Activated T-helper 1 cell treated with anti-CD3 and anti-CD28 coated beads, Interleukin-12 subunit alpha, Interleukin-12 subunit beta, Interleukin-2, Interleukin-4 antibody, amounts not matched to agents 30 ng/mL and 10 ng/mL and 1 ng/mL, durations not matched to agents 14 hours and 24 hours and 36 hours (primary cell): ENCODE data around the gene ZNF614. TPM values are rescaled to one million over a fixed set of nuclear protein-coding genes. Genes with fewer than 3 reads are reported as not detected.
"Not testable (repeated sequence)": the region's sequence is repeated elsewhere in the genome, so short reads cannot be mapped to it uniquely, and the experiment has no call there.

Experiments
- DNase-seq: peaks from one replicate; pipeline ENCODE4 v3.0.0; 2021; ENCODE audit warnings: low spot score
- H3K27ac Mint-ChIP-seq: one replicate; pipeline ENCODE4 v1.8.0; 2021; ENCODE audit warnings: mild to moderate bottlenecking, mixed read lengths
- H3K27me3 Mint-ChIP-seq: one replicate; pipeline ENCODE4 v1.8.0; 2022; ENCODE audit warnings: mild to moderate bottlenecking, moderate library complexity, mixed read lengths; ENCODE audit not compliant: insufficient read depth
- H3K36me3 Mint-ChIP-seq: one replicate; pipeline ENCODE4 v1.8.0; 2021; ENCODE audit warnings: low read depth, mixed read lengths
- H3K4me1 Mint-ChIP-seq: one replicate; pipeline ENCODE4 v1.8.0; 2021; ENCODE audit warnings: low read depth, mixed read lengths
- H3K4me3 Mint-ChIP-seq: one replicate; pipeline ENCODE4 v1.8.0; 2021; ENCODE audit warnings: mild to moderate bottlenecking, moderate library complexity, mixed read lengths
- H3K9me3 Mint-ChIP-seq: one replicate; pipeline ENCODE4 v1.8.0; 2021; ENCODE audit warnings: mixed read lengths
- intact Hi-C: fragments of 100-400 bp; cut with micrococcal nuclease; formaldehyde crosslinking; loops from one replicate; pipeline ENCODE4 v1.15.1; 2024
- total RNA-seq: library from RNA; stranded (reverse); gene quantifications from 2 replicates; pipeline ENCODE4 v1.2.3, GENCODE V29; 2022

Gene ZNF614
- total RNA-seq, 1 donor from 2014 or later = 11.2 TPM

GRCh38 chr19:51980116-51980736 lies 48.0 kb downstream of the ZNF614 start:
- H3K4me1 Mint-ChIP-seq = peaks cover 3% of the 10 kb centered on the region
- no peak overlapping the region for H3K27ac Mint-ChIP-seq
- no peak overlapping the region for H3K4me3 Mint-ChIP-seq
- H3K27me3 Mint-ChIP-seq = no peaks in the 10 kb centered on the region
- peaks cover 50% of the 10 kb centered on the region for H3K36me3 Mint-ChIP-seq
- no peak for DNase-seq
- peaks cover 72% of the 10 kb centered on the region for H3K9me3 Mint-ChIP-seq
- intact Hi-C loops = no loop called here

GRCh38 chr19:51978882-51979281 lies 49.3 kb downstream of the ZNF614 start:
- Mint-ChIP-seq H3K27me3 (no peaks in the 10 kb centered on the region), H3K36me3 (peaks cover 57% of the 10 kb centered on the region), H3K9me3 (peaks cover 82% of the 10 kb centered on the region), H3K4me1 (no peaks in the 10 kb centered on the region), H3K27ac (no peak overlapping the region), H3K4me3 (no peak overlapping the region)
- intact Hi-C loops = no loop called here
- DNase-seq = no peak

- no peaks in the 10 kb centered on the region for H3K4me1 Mint-ChIP-seq
- H3K27ac Mint-ChIP-seq = no peak overlapping the region
- DNase-seq = no peak
- no peaks in the 10 kb centered on the region for H3K27me3 Mint-ChIP-seq
- H3K9me3 Mint-ChIP-seq = peaks cover 83% of the 10 kb centered on the region
- H3K4me3 Mint-ChIP-seq = no peak overlapping the region
- peaks cover 62% of the 10 kb centered on the region for H3K36me3 Mint-ChIP-seq
- intact Hi-C loops = no loop called here
Measured at GRCh38 chr19:51977346-51977745, 50.8 kb downstream of the ZNF614 start.

- H3K27me3 Mint-ChIP-seq = no peaks in the 10 kb centered on the region
- peaks cover 64% of the 10 kb centered on the region for H3K36me3 Mint-ChIP-seq
- no peak overlapping the region for H3K27ac Mint-ChIP-seq
- intact Hi-C loops = no loop called here
- peaks cover 84% of the 10 kb centered on the region for H3K9me3 Mint-ChIP-seq
- DNase-seq = no peak
- no peak overlapping the region for H3K4me3 Mint-ChIP-seq
- H3K4me1 Mint-ChIP-seq = no peaks in the 10 kb centered on the region
Measured at GRCh38 chr19:51976852-51977251, 51.3 kb downstream of the ZNF614 start.

- Mint-ChIP-seq H3K36me3 (peaks cover 69% of the 10 kb centered on the region), H3K9me3 (peaks cover 85% of the 10 kb centered on the region)
- H3K4me1 Mint-ChIP-seq, H3K27ac Mint-ChIP-seq, H3K4me3 Mint-ChIP-seq, DNase-seq, H3K27me3 Mint-ChIP-seq, intact Hi-C loops: not testable (repeated sequence)
Measured at GRCh38 chr19:51975787-51976186, 52.4 kb downstream of the ZNF614 start.

GRCh38 chr19:51971624-51972023 lies 56.6 kb downstream of the ZNF614 start:
- no peaks in the 10 kb centered on the region for H3K4me1 Mint-ChIP-seq
- no peaks in the 10 kb centered on the region for H3K27me3 Mint-ChIP-seq
- H3K4me3 Mint-ChIP-seq = no peak overlapping the region
- H3K36me3 Mint-ChIP-seq = peaks cover 75% of the 10 kb centered on the region
- no peak overlapping the region for H3K27ac Mint-ChIP-seq
- intact Hi-C loops = no loop called here
- DNase-seq = no peak
- peaks cover 69% of the 10 kb centered on the region for H3K9me3 Mint-ChIP-seq

GRCh38 chr19:51970718-51971117 lies 57.5 kb downstream of the ZNF614 start:
- H3K4me1 Mint-ChIP-seq = no peaks in the 10 kb centered on the region
- no peak overlapping the region for H3K27ac Mint-ChIP-seq
- intact Hi-C loops = no loop called here
- H3K36me3 Mint-ChIP-seq = peaks cover 75% of the 10 kb centered on the region
- H3K4me3 Mint-ChIP-seq = no peak overlapping the region
- no peaks in the 10 kb centered on the region for H3K27me3 Mint-ChIP-seq
- H3K9me3 Mint-ChIP-seq = peaks cover 66% of the 10 kb centered on the region
- DNase-seq = no peak

GRCh38 chr19:51965583-51965982 lies 62.6 kb downstream of the ZNF614 start:
- Mint-ChIP-seq H3K4me1 (no peaks in the 10 kb centered on the region), H3K27me3 (no peaks in the 10 kb centered on the region), H3K27ac (no peak overlapping the region), H3K4me3 (no peak overlapping the region), H3K9me3 (peaks cover 71% of the 10 kb centered on the region), H3K36me3 (peaks cover 66% of the 10 kb centered on the region)
- DNase-seq = no peak
- intact Hi-C loops = no loop called here

Other genes with a start within 250 kb of the ZNF614 start
- gene FPR3, start 233.2 kb downstream of the ZNF614 start, total RNA-seq = not detected in 2 replicates
- gene ZNF577, start 140.4 kb downstream of the ZNF614 start, total RNA-seq = 4.4 and 6.3 TPM in 2 replicates
- 10.5 and 12.3 TPM in 2 replicates for gene ZNF649, start 123.4 kb downstream of the ZNF614 start, total RNA-seq
- 3.1 and 3.8 TPM in 2 replicates for gene ZNF613, start 100.9 kb downstream of the ZNF614 start, total RNA-seq
- 7.9 and 8.7 TPM in 2 replicates for gene ZNF350, start 41.5 kb downstream of the ZNF614 start, total RNA-seq
- 6.4 and 6.9 TPM in 2 replicates for gene ZNF615, start 20.2 kb downstream of the ZNF614 start, total RNA-seq
- 12.5 and 15.0 TPM in 2 replicates for gene ZNF432, start 20.5 kb upstream of the ZNF614 start, total RNA-seq
- gene ZNF841, start 67.4 kb upstream of the ZNF614 start, total RNA-seq = 13.7 and 16.1 TPM in 2 replicates
- gene ZNF616, start 111.6 kb upstream of the ZNF614 start, total RNA-seq = 4.1 and 6.7 TPM in 2 replicates
- 7.8 and 10.8 TPM in 2 replicates for gene ZNF836, start 143.2 kb upstream of the ZNF614 start, total RNA-seq
- 214 and 215 TPM in 2 replicates for gene PPP2R1A, start 161.7 kb upstream of the ZNF614 start, total RNA-seq
- gene ZNF766, start 241.2 kb upstream of the ZNF614 start, total RNA-seq = 13.8 and 16.5 TPM in 2 replicates